T-helper 17 cell (primary cell): Measurements from ENCODE around the gene GPX2. TPM values are rescaled to one million over a fixed set of nuclear protein-coding genes. Genes with fewer than 3 reads are reported as not detected.

Experiments
- ATAC-seq: fragments of 150-1000 bp; cut with Tn5 transposase; 2 replicates; pipeline ENCODE4 v1.10.0; 2021; ENCODE audit warnings: mild to moderate bottlenecking, moderate library complexity
- DNase-seq, 3 donors: peaks; one replicate each; pipeline versions ENCODE4 v3.0.0 to v3.0.0-alpha.2; 2020 to 2021
- H3K9me3 ChIP-seq: one replicate; pipeline ENCODE4 v1.7.0; 2013; ENCODE audit warnings: low read length, mild to moderate bottlenecking; ENCODE audit not compliant: control insufficient read depth, poor library complexity, severe bottlenecking
- H3K27ac Mint-ChIP-seq: one replicate; pipeline ENCODE4 v1.8.0; 2022; ENCODE audit warnings: mild to moderate bottlenecking, moderate library complexity, mixed read lengths
- H3K27me3 Mint-ChIP-seq: one replicate; pipeline ENCODE4 v1.8.0; 2022; ENCODE audit warnings: mixed read lengths
- H3K36me3 Mint-ChIP-seq: one replicate; pipeline ENCODE4 v1.8.0; 2022; ENCODE audit warnings: low read depth, mixed read lengths
- H3K4me1 Mint-ChIP-seq: one replicate; pipeline ENCODE4 v1.8.0; 2022; ENCODE audit warnings: mild to moderate bottlenecking, mixed read lengths
- H3K4me3 Mint-ChIP-seq: one replicate; pipeline ENCODE4 v1.8.0; 2022; ENCODE audit warnings: mild to moderate bottlenecking, moderate library complexity, mixed read lengths
- total RNA-seq, 4 donors: library from RNA in 2 of 4; stranded (reverse) in 2 of 4; gene quantifications; one replicate each; pipeline ENCODE4 v1.2.3 and lab custom pipeline; 2022 to 2026

Gene GPX2
- total RNA-seq, 2 donors from 2014 or later = not detected

DNA sequence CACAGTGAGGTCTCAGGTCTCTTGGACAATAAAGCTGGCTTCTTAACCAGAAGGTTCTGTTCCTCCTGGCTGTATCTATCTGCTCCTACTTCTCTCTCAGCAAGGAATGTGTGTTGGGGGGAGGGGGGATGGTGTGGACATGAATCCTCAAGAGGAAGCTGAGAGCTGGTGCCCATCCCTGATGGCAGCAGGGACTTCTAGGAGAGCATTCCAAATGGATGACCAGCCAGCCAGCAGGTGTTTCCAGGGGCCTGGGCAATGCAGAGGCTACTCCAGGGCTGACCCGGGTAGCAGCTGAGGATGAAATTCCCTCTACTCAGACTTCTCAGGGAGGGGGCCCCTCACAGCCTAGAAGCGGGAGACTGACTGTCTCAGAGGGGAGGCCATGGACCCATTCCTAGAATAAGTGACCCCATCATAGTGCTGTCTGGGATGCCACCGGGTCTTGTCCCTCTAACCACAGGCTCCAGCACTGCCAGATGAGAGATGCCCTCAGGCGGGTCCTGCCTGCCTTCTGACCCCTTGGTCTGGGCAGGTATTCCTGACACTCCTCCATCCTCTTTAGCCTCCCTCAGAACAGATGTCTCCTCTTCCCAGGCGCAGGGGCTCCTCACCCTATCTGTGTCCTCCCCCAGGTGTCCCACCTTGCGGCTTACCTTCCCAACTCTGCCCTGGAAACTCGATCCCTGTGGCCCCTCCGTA, 28.4 kb upstream of the GPX2 start:
- Mint-ChIP-seq H3K4me3 (peak overlapping the region; percentile 79), H3K4me1 (peaks cover 14% of the 10 kb centered on the region), H3K27me3 (no peaks in the 10 kb centered on the region), H3K36me3 (no peaks in the 10 kb centered on the region), H3K27ac (no peak overlapping the region)
- no peaks in the 10 kb centered on the region for H3K9me3 ChIP-seq
- DNase-seq (no peak), ATAC-seq (no peak)

DNA sequence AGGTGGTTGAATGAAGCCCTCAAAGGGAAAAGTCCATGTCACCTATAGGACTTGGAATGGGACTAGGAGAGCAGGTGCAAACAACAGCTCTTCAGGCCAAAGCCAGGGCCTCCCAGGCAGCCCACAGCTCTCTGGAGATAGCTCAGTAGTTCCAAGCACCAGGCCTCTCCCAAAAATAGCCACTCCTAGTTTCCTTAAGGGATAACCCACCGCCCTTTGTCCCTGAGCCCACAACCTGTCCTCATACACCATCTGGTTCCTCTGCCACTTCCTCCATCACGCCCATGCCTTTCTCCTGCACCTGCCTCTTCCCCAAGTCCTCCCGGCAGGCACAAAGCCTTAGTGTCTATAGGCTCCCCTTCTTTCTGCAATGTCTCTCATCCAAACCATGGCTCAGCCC, 27.5 kb upstream of the GPX2 start:
- H3K9me3 ChIP-seq = no peaks in the 10 kb centered on the region
- no peak for DNase-seq
- no peak for ATAC-seq
- H3K4me1 Mint-ChIP-seq = peaks cover 17% of the 10 kb centered on the region
- H3K27me3 Mint-ChIP-seq = no peaks in the 10 kb centered on the region
- no peaks in the 10 kb centered on the region for H3K36me3 Mint-ChIP-seq
- peak overlapping the region; percentile 79 for H3K4me3 Mint-ChIP-seq
- no peak overlapping the region for H3K27ac Mint-ChIP-seq

DNA sequence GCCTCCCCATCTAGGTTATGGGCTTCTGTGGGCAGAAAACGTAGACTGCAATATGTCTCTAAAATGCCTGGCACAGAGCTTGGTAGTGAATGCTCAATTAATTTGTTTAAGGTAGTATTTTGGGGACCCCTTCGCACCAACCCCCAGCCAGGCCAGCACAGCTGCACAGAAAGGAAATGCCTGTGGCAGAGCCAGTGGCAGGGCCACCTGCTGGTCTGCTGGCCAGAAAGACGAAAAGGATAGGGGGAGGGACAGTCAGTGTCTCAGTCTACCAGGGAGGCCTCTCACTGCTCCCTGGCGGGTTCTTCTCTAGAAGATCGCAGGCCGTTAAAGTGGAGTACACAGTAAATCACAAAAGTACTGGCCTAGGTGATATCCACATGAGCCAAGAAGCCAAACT, 26.1 kb upstream of the GPX2 start:
- H3K27ac Mint-ChIP-seq = no peak overlapping the region
- DNase-seq = no peak
- H3K4me1 Mint-ChIP-seq = peaks cover 17% of the 10 kb centered on the region
- peaks cover 3% of the 10 kb centered on the region for H3K36me3 Mint-ChIP-seq
- no peak overlapping the region for H3K4me3 Mint-ChIP-seq
- H3K27me3 Mint-ChIP-seq = no peaks in the 10 kb centered on the region
- no peak for ATAC-seq
- H3K9me3 ChIP-seq = no peaks in the 10 kb centered on the region

DNA sequence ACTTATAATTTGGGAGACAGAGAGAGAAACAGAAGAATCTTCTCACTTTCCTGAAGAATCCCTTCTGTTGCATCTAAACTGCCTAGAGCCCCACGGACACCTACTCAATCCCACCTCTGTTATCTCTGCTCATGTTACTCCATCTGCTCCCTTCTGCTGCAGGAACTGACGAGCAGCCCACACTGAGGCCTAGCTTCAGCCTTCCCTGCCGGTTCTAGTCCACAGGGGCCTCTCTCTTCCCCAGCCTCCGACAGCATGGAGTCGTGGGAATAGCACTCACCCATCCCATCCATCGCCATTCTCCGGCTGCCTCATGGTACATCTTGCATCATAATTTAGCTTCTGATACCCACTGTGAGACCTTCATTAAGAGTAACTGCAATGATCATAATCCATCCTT, 25.6 kb upstream of the GPX2 start:
- ATAC-seq (no peak), DNase-seq (no peak)
- no peaks in the 10 kb centered on the region for H3K9me3 ChIP-seq
- H3K27me3 Mint-ChIP-seq = no peaks in the 10 kb centered on the region
- peaks cover 3% of the 10 kb centered on the region for H3K36me3 Mint-ChIP-seq
- H3K4me3 Mint-ChIP-seq = no peak overlapping the region
- no peak overlapping the region for H3K27ac Mint-ChIP-seq
- peaks cover 17% of the 10 kb centered on the region for H3K4me1 Mint-ChIP-seq

DNA sequence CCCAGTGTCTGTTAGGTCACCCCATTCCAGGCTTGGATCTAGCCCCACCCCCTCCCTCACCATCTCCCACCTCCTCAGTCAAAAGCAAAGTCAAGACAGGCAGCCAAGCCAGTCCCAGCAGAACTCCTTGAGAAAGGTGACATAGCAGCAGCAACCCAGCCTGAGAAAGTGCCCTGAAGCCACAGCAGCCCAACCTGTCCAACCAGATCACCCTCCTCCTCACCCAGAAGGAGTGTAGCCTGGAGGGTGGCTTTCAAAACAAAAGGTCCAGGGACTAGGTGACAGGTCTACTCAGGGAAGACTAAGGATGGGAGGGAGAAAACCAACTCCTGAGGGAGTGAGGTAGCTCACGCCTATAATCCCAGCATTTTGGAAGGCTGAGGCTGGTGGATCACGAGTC, 24.4 kb upstream of the GPX2 start:
- DNase-seq (no peak), ATAC-seq (no peak)
- H3K36me3 Mint-ChIP-seq = peaks cover 3% of the 10 kb centered on the region
- peaks cover 20% of the 10 kb centered on the region for H3K4me1 Mint-ChIP-seq
- no peak overlapping the region for H3K4me3 Mint-ChIP-seq
- H3K9me3 ChIP-seq = no peaks in the 10 kb centered on the region
- no peaks in the 10 kb centered on the region for H3K27me3 Mint-ChIP-seq
- no peak overlapping the region for H3K27ac Mint-ChIP-seq

DNA sequence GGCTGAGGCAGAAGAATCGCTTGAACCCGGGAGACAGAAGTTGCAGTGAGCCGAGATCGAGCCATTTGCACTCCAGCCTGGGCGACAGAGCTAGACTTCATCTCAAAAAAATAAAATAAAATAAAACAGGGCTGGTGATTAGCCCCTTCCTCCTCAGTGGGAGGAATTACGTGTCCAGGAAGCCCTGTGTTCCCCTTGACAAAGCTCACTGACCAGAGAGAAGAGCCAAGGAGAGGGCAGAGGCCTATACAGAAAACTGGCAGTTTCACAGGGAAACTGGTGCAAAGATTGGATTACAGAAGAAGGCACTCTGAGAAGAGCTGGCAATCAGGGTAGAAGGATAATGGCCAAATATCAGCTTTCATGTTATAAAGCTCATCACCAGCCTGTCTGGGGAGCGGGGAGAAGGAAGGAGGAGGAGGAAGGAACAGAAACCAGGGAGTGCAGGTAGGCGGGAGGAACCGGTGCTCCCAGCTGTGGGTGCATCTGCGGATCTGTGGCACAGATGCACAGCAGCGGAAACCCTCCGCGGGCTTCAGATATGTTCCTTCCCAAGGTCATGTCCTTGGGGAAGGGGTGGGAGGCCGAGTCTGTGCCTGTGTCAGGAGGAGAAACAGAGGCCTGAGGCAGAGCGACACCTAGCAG, 22.9 kb upstream of the GPX2 start:
- H3K9me3 ChIP-seq = no peaks in the 10 kb centered on the region
- no peaks in the 10 kb centered on the region for H3K27me3 Mint-ChIP-seq
- DNase-seq (no peak), ATAC-seq (no peak)
- peaks cover 16% of the 10 kb centered on the region for H3K4me1 Mint-ChIP-seq
- no peak overlapping the region for H3K4me3 Mint-ChIP-seq
- peaks cover 3% of the 10 kb centered on the region for H3K36me3 Mint-ChIP-seq
- H3K27ac Mint-ChIP-seq = no peak overlapping the region

DNA sequence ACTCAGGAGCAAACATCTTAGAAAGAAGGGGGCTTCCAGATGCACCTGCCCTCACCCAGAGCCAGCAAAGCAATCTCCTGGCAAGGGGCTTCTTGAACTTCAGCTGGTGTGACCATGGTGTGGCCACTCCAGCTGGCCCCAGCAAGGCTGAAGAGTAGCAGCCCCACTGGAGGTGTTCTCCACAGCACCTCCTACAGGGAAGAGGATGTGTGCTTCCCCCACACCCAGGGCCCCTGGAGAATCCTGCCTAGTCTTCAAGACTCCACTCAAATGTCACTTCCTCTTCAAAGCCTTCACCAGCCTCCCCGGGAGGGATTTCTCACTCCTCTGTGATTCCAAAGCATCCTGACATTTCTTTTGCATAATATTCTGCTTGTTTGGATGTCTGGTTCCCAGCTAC, 21.1 kb upstream of the GPX2 start:
- no peaks in the 10 kb centered on the region for H3K9me3 ChIP-seq
- no peak for DNase-seq
- no peak overlapping the region for H3K4me3 Mint-ChIP-seq
- H3K27me3 Mint-ChIP-seq = no peaks in the 10 kb centered on the region
- peaks cover 14% of the 10 kb centered on the region for H3K4me1 Mint-ChIP-seq
- peaks cover 3% of the 10 kb centered on the region for H3K36me3 Mint-ChIP-seq
- no peak for ATAC-seq
- no peak overlapping the region for H3K27ac Mint-ChIP-seq

DNA sequence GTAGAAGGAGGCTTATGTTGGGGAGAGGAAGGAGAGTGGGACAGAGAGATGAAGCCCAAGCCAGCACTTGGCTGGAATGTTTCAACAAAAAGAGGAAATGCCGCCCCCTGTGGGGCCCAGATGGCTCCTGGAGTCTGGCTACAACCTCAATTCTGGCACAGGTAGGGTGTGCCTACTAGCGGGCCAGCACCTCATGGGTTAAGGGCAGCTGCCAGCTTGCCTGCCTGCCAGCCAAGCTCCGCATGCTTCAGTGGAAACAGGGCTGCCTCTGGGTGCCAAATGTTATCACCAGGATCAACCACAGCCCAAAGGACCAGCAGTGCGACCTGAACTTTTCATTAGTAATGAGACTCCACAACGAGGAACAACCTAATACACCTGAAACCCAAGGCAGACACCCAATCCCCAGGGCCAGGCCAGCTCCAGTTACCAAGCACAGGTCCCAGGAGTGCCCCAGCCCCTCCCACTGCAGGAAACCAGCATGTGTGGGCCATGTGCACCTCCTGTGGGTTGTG, 18.3 kb upstream of the GPX2 start:
- Mint-ChIP-seq H3K27me3 (no peaks in the 10 kb centered on the region), H3K27ac (no peak overlapping the region), H3K4me3 (no peak overlapping the region), H3K36me3 (peaks cover 3% of the 10 kb centered on the region), H3K4me1 (peaks cover 10% of the 10 kb centered on the region)
- DNase-seq = no peak
- ATAC-seq = peak; percentile 18
- H3K9me3 ChIP-seq = no peaks in the 10 kb centered on the region

DNA sequence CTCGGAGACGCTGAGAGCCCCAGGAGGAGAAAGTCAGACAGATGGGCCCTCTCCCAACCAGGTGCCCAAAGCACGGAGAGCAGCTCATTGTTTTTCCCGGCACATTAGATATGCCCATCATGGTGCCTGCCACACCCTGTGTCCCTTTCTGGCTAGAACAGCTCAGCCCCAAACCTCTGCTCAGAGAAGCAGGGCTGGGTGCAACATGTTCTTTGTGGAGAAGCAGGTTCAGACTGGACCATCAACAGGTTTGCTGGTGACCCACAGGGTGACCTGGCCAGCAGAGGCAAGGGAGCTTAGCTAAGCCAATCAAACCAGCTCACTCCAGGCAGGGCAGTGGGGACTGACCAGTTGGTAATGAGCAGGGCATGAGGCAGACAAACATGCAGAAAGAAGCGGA, 16.2 kb upstream of the GPX2 start:
- no peaks in the 10 kb centered on the region for H3K36me3 Mint-ChIP-seq
- H3K4me1 Mint-ChIP-seq = peaks cover 16% of the 10 kb centered on the region
- no peak for ATAC-seq
- no peaks in the 10 kb centered on the region for H3K27me3 Mint-ChIP-seq
- no peak for DNase-seq
- peak overlapping the region; percentile 36 for H3K4me3 Mint-ChIP-seq
- no peaks in the 10 kb centered on the region for H3K9me3 ChIP-seq
- H3K27ac Mint-ChIP-seq = no peak overlapping the region

DNA sequence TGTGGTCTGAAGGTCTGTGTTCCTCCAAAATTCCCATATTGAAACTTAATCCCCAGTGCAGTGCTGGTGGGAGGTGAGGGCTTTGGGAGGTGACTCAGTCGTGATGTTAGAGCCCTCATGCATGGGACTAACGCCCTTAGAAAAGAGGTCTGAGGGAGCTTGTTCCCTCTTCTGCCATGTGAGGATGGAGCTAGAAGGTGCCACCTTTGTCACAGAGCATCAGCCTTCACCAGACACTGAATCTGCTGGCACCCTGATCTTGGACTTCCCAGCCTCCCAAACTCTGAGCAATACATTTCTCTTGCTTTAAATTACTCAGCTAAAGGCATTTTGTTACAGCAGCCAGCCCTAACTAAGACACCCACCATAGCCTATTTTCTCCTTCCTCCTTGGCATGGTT, 15.7 kb upstream of the GPX2 start:
- H3K27me3 Mint-ChIP-seq = no peaks in the 10 kb centered on the region
- no peak overlapping the region for H3K27ac Mint-ChIP-seq
- no peaks in the 10 kb centered on the region for H3K9me3 ChIP-seq
- no peaks in the 10 kb centered on the region for H3K36me3 Mint-ChIP-seq
- ATAC-seq (no peak), DNase-seq (no peak)
- H3K4me1 Mint-ChIP-seq = peaks cover 18% of the 10 kb centered on the region
- H3K4me3 Mint-ChIP-seq = no peak overlapping the region

DNA sequence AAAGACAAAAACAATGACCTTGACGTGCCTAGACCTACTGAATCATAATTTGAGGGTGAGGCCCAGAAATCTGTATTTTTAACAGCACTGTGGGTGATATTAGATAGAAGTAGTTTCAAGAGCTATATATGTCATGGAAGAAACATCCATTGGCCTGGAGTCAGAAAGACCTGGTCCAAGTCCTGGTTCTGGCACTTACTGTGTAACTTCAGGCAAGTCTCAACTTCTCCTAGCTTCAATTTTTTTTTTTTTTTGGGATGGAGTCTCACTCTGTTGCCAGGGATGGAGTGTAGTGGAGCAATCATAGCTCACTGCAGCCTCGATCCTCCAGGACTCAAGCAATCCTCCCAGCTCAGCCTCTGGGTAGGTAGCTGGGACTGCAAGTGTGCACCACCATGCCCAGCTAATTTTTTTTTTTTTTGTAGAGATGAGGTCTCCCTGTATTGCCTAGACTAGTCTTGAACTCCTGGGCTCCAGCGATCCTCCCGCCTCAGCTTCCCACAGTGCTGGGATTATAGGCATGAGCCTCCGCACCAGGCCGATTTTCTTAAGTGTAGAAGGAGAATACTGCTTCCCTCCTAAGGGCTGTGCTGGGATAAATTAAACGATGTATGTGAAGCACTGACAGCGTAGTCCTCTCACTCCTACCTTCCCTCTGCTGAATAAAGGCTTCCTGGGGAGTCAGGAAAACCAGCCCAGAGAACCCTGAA, 14.3 kb upstream of the GPX2 start:
- no peak overlapping the region for H3K27ac Mint-ChIP-seq
- ATAC-seq (no peak), DNase-seq (no peak)
- H3K36me3 Mint-ChIP-seq = no peaks in the 10 kb centered on the region
- no peak overlapping the region for H3K4me3 Mint-ChIP-seq
- H3K27me3 Mint-ChIP-seq = no peaks in the 10 kb centered on the region
- no peaks in the 10 kb centered on the region for H3K9me3 ChIP-seq
- peaks cover 20% of the 10 kb centered on the region for H3K4me1 Mint-ChIP-seq

DNA sequence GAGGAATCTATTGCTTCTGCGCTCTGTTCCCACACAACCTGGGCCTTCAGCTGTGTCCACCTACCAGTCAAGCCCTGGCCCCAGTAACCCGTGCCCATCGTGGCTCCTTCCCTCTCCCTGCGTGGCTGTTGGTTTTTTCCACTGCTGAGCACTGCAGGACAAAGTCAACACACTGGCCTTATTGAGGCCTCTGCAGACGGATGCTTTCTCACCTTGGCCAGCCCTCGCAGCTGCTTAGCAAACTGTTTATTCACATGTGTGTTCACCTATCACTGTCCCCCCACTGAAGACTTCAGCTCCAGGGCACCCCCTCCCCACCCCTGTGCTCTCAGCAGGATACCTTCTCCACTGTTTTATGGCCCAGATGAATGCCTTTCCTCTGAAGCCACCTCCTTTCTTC, 12.8 kb upstream of the GPX2 start:
- DNase-seq (no peak), ATAC-seq (no peak)
- no peak overlapping the region for H3K4me3 Mint-ChIP-seq
- no peaks in the 10 kb centered on the region for H3K9me3 ChIP-seq
- no peaks in the 10 kb centered on the region for H3K27me3 Mint-ChIP-seq
- peaks cover 18% of the 10 kb centered on the region for H3K4me1 Mint-ChIP-seq
- no peak overlapping the region for H3K27ac Mint-ChIP-seq
- H3K36me3 Mint-ChIP-seq = no peaks in the 10 kb centered on the region

DNA sequence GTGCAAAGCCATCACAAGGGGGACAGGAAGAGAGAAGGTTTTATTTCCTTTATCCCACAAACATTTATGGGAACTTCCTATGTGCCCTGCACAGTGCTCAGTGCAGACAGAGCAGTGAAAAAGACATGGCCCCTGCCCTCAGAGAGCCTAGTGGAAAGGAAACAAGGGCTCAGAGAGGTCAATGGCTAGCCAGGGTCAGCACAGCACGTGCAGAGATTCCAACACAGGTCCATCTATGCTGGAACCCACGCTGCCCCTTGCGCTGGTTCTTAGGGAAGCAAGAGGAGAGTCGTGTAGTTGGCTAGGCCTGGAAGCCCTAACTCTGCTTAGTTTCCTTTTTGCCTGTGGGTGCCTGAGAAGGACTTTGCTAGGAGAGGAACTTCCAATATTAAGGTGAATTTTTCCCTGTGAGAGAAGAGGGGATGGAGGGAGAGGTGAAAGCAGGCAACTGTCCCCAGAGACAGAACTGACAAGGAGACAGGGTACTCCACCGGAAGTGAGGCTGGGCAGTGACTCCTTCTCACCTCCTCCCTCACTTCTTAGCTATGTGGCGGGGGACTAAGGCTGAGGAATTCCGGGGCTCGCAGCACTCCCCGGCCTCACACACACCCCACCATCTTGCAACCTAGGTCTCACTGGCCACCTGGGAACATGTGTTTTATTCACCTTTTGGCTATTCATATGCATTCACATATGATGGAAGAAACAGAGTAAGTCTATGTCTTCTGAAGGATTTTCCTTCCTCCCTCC, 12.1 kb upstream of the GPX2 start:
- Mint-ChIP-seq H3K27me3 (no peaks in the 10 kb centered on the region), H3K4me1 (peaks cover 15% of the 10 kb centered on the region), H3K4me3 (no peak overlapping the region), H3K27ac (no peak overlapping the region), H3K36me3 (no peaks in the 10 kb centered on the region)
- ATAC-seq (no peak), DNase-seq (no peak)
- H3K9me3 ChIP-seq = no peaks in the 10 kb centered on the region
